Bronchial epithelial cell (primary cell): ENCODE results near the gene TXNL4A. TPM values are rescaled to one million over a fixed set of nuclear protein-coding genes. Genes with fewer than 3 reads are reported as not detected.

Experiments
- DNase-seq: peaks from one replicate; pipeline ENCODE4 v3.0.0-alpha.2; 2010; ENCODE audit warnings: low read depth
- FAIRE-seq: peaks from 2 replicates; lab custom pipeline; 2011; peaks lifted over from hg19 to GRCh38; lab: Jason Lieb, UNC
- H3K27me3 ChIP-seq: 2 replicates; pipeline ENCODE4 v1.5.1; 2011; ENCODE audit warnings: low read length; ENCODE audit not compliant: control insufficient read depth, insufficient read depth
- H3K36me3 ChIP-seq: 2 replicates; pipeline ENCODE4 v1.5.1; 2011; ENCODE audit warnings: low read length; ENCODE audit not compliant: control insufficient read depth, insufficient read depth
- H3K4me3 ChIP-seq: 2 replicates; pipeline ENCODE4 v1.5.1; 2011; ENCODE audit warnings: mild to moderate bottlenecking, low read depth, low read length, control low read depth
- total RNA-seq: library from RNA; depleted of rRNA; stranded (reverse); fragments of >200 nt; gene quantifications from 2 replicates; pipeline ENCODE4 v1.2.1, GENCODE V29; 2014
- TF ChIP-seq, protein P1 (sequence below): IDR thresholded peaks from 2 replicates; pipeline ENCODE4 v1.5.1; 2011; ENCODE audit warnings: mild to moderate bottlenecking, moderate library complexity, low read length, control low read depth, inconsistent platforms; ENCODE audit not compliant: insufficient read depth, severe bottlenecking

The TXNL4A gene
- total RNA-seq, 1 donor from 2014 or later = 44.0 TPM

DNA sequence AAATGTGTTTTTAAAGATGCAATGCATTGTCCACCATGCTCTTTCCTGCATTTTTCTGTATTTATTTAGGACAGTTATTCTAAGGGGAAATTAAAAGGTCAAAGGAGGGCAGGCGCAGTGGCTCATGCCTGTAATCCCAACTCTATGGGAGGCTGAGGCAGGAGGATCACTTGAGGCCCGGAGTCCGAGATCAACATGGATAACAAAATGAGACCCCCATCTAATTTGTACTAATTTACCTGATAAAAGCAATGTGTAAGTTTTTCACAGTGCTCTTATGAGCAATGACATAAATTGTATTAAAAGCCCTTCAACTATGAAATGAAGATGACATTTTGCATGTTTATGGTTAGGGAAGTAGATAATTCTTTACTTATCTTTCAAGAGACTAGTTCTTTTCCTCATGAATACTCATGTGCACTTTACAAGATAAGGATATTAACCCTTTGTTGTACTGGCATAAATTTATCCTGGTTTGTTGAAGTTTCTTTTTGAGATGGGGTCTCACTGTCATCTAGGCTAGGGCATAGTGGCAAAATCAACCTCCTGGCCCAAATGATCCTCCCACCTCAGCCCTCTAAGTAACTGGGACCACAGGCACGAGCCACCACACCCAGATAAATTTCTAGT lies 14.2 kb downstream of the TXNL4A start:
- TF ChIP-seq, protein P1, sequence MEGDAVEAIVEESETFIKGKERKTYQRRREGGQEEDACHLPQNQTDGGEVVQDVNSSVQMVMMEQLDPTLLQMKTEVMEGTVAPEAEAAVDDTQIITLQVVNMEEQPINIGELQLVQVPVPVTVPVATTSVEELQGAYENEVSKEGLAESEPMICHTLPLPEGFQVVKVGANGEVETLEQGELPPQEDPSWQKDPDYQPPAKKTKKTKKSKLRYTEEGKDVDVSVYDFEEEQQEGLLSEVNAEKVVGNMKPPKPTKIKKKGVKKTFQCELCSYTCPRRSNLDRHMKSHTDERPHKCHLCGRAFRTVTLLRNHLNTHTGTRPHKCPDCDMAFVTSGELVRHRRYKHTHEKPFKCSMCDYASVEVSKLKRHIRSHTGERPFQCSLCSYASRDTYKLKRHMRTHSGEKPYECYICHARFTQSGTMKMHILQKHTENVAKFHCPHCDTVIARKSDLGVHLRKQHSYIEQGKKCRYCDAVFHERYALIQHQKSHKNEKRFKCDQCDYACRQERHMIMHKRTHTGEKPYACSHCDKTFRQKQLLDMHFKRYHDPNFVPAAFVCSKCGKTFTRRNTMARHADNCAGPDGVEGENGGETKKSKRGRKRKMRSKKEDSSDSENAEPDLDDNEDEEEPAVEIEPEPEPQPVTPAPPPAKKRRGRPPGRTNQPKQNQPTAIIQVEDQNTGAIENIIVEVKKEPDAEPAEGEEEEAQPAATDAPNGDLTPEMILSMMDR = no peak
- peaks cover 10% of the 10 kb centered on the region for H3K36me3 ChIP-seq
- FAIRE-seq (no peak), DNase-seq (no peak)
- H3K27me3 ChIP-seq = no peaks in the 10 kb centered on the region
- no peak overlapping the region for H3K4me3 ChIP-seq

DNA sequence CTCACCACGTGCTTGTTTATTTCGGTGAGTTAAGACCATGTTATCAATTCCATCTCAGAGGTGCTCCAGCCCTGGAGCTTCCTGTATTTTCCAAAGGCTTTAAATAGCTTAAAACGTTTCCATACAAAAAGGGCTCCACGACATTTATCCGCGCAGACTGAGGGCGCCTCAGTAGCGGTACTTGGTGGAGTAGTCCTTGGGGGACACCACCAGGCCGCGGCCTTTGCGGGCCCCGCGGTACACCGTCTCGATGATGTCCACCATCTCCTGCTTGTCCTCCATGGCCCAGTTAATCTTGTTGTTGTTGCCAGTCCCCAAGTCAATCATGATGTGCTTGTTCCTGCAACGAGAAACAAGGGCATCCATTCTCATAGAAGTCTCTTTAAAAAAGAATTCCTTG lies 14.8 kb downstream of the TXNL4A start:
- H3K4me3 ChIP-seq = no peak overlapping the region
- H3K27me3 ChIP-seq = no peaks in the 10 kb centered on the region
- no peak for FAIRE-seq
- no peak for DNase-seq
- TF ChIP-seq, protein P1 = no peak
- peaks cover 10% of the 10 kb centered on the region for H3K36me3 ChIP-seq

DNA sequence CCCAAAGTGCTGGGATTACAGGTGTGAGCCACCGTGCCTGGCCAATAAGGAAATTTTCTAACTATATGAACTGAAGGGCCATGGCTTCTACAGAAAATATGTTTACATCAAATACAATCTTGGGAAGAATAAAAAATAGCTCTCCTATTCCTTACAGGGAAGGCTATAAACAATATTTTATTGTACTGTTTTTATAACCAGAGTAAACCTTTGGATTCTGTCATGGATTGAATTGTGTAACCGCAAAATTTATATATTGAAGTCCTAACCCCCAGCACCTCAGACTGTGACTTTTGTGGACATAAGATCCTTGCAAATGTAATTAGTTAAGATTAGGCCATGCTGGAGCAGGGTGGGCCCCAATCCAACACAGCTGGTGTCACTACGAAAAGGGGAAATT lies 15.6 kb downstream of the TXNL4A start:
- FAIRE-seq = no peak
- Histone ChIP-seq H3K27me3 (no peaks in the 10 kb centered on the region), H3K36me3 (peaks cover 11% of the 10 kb centered on the region), H3K4me3 (no peak overlapping the region)
- DNase-seq = no peak
- TF ChIP-seq, protein P1 = no peak

DNA sequence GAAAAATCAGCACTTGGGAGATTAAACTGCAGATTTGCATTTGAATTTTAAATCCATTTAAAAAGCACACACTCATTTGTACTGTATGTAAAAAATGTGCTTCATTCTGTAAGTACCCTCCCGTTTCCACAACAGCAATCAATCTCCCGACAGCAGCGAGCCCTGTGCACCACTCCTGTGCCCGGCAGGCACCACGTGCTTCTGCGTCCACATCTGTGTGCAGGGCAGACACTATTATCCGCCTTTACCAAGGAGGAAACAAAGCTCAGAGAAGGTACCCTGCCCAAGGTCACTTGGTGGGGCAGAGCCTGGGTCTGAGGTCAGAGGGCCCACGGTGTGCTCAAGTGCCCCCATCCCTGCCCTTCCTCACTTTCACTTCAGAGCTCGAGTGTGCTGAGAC lies 16.4 kb downstream of the TXNL4A start:
- Histone ChIP-seq H3K4me3 (no peak overlapping the region), H3K36me3 (peaks cover 11% of the 10 kb centered on the region), H3K27me3 (no peaks in the 10 kb centered on the region)
- DNase-seq (no peak), FAIRE-seq (no peak)
- TF ChIP-seq, protein P1 = no peak

DNA sequence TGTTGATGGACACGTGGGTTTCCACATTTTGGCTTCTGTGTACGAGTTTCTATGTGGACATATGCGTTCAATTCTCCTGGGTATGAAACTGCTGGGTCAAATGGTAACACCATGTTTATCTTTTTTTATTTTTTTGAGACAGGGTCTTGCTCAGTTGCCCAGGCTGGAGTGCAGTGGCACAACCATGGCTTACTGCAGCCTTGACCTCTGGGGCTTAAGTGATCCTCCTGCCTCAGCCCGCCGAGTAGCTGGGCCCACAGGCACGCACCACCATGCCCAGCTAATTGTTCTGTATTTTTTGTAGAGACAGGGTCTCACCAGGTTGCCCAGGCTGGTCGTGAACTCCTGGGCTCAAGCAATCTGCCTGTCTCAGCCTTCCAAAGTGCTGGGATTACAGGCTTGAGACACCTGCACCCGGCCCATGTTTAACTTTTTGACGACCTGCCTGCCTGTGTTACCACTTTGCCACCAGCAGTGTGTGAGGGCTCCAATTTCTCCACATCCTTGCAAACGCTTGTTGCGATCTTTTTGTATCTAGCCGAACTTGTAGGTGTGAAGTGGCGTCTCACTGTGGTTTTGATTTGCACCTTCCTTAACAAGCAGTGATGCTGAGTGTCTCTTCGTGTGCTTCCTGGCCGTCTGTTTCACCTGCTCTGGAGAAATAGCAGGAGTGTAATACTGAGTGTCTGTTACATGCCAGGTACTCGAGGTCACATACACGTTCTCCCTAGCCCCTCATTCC lies 17.0 kb downstream of the TXNL4A start:
- Histone ChIP-seq H3K4me3 (no peak overlapping the region), H3K27me3 (no peaks in the 10 kb centered on the region), H3K36me3 (peaks cover 11% of the 10 kb centered on the region)
- FAIRE-seq (peak; percentile 43), DNase-seq (no peak)
- TF ChIP-seq, protein P1 = no peak
